Upper lobe of left lung (tissue), 6 donors: Measurements from ENCODE around the gene EN2. TPM values are rescaled to one million over a fixed set of nuclear protein-coding genes. Genes with fewer than 3 reads are reported as not detected.

Experiments
- ATAC-seq, 2 donors: fragments of 200-7000 bp; cut with Tn5 transposase; one replicate each; pipeline ENCODE4 v1.9.1; 2022; ENCODE audit warnings: mild to moderate bottlenecking in 2 of 2, moderate library complexity in 2 of 2; ENCODE audit not compliant: low FRiP score in 2 of 2
- DNase-seq, 2 donors: peaks; one replicate each; pipeline ENCODE4 v3.0.0-alpha.2; 2019 to 2020
- H3K27ac ChIP-seq, 4 donors: fragments of 200-600 bp; sonication (generic); one replicate each; pipeline ENCODE4 v1.5.1; 2016 to 2019
- H3K27me3 ChIP-seq, 4 donors: fragments of 200-600 bp; sonication (generic); one replicate each; pipeline ENCODE4 v1.5.1; 2017 to 2019
- H3K36me3 ChIP-seq, 4 donors: fragments of 200-600 bp; sonication (generic); one replicate each; pipeline ENCODE4 v1.5.1; 2016 to 2019
- H3K4me1 ChIP-seq, 4 donors: fragments of 200-600 bp; sonication (generic); one replicate each; pipeline ENCODE4 v1.5.1; 2018 to 2019
- H3K4me3 ChIP-seq, 4 donors: fragments of 200-600 bp; sonication (generic); one replicate each; pipeline ENCODE4 v1.5.1; 2017 to 2019; ENCODE audit warnings: mild to moderate bottlenecking in 2 of 4, moderate library complexity in 1 of 4
- H3K9me3 ChIP-seq, 4 donors: fragments of 200-600 bp; sonication (generic); one replicate each; pipeline ENCODE4 v1.5.1; 2018 to 2019
- EP300 ChIP-seq, 4 donors: sonication (generic); formaldehyde crosslinking; IDR thresholded peaks; one replicate each; pipeline ENCODE4 v1.5.1; 2017; ENCODE audit warnings: antibody characterized with exemption in 4 of 4, control low read depth in 2 of 4
- POLR2A ChIP-seq, 4 donors: fragments of 450-650 bp; IDR thresholded peaks; one replicate each; pipeline ENCODE4 v1.5.1; 2016 to 2017; ENCODE audit warnings: antibody characterized with exemption in 4 of 4, mild to moderate bottlenecking in 2 of 4
- POLR2AphosphoS5 ChIP-seq, 2 donors: sonication (generic); formaldehyde crosslinking; IDR thresholded peaks; one replicate each; pipeline ENCODE4 v1.5.1; 2017; ENCODE audit warnings: antibody characterized with exemption in 2 of 2
- WGBS, 2 donors: methylation state at CpG; one replicate each; pipeline ENCODE4 v1.1.5; 2017 to 2018; 5-methylcytosine and 5-hydroxymethylcytosine counted together
- total RNA-seq, 6 donors: library from RNA; depleted of rRNA in 4 of 6; stranded (reverse); fragments of >200 nt in 4 of 6; gene quantifications; one replicate each; pipeline versions ENCODE4 v1.1.0 to v1.2.1, GENCODE V29; 2016 to 2021
- TF ChIP-seq, protein P1 (sequence below), 6 experiments: fragments of 450-650 bp in 4 of 6; fragments of 200-600 bp in 2 of 6; sonication (generic) in 2 of 6; IDR thresholded peaks; one replicate each; pipeline ENCODE4 v1.5.1; 2016 to 2019; ENCODE audit warnings: antibody characterized with exemption in 6 of 6
- donor health status: DM: no; HTN: no; CAD: no; lungs with moderate emphysema.
- donor health status: DM: no; HTN: yes; CAD: no; lungs with severe emphysema.

The EN2 gene
- total RNA-seq, 6 donors from 2014 or later = not detected

DNA sequence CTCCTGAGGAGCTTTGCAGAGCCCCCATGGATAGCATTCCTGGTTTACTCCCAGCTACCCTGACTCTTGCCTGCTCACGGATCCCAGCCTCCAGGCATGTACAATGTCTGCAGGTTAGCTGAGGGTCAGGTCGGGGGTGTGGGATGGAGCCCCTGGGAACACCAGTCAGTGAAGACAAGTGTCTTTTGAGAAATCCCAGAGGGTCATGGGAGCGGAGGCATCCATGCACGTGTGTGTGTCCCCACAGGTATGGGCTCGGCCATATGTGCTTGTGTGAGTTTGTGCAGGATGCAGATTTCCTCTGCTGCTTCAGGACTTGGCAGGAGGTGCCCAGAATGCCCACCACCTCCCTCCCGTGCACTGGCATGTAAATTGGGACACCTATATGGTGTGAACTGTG is 28.3 kb upstream of the EN2 start:
- Histone ChIP-seq H3K4me3 (no peak overlapping the region), H3K9me3 (no peaks in the 10 kb centered on the region), H3K27ac (no peak overlapping the region), H3K36me3 (no peaks in the 10 kb centered on the region), H3K27me3 (no peaks in the 10 kb centered on the region), H3K4me1 (no peaks in the 10 kb centered on the region)
- ATAC-seq (no peak), DNase-seq (no peak)
- TF ChIP-seq, protein P1, sequence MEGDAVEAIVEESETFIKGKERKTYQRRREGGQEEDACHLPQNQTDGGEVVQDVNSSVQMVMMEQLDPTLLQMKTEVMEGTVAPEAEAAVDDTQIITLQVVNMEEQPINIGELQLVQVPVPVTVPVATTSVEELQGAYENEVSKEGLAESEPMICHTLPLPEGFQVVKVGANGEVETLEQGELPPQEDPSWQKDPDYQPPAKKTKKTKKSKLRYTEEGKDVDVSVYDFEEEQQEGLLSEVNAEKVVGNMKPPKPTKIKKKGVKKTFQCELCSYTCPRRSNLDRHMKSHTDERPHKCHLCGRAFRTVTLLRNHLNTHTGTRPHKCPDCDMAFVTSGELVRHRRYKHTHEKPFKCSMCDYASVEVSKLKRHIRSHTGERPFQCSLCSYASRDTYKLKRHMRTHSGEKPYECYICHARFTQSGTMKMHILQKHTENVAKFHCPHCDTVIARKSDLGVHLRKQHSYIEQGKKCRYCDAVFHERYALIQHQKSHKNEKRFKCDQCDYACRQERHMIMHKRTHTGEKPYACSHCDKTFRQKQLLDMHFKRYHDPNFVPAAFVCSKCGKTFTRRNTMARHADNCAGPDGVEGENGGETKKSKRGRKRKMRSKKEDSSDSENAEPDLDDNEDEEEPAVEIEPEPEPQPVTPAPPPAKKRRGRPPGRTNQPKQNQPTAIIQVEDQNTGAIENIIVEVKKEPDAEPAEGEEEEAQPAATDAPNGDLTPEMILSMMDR (IDR thresholded peaks at IDR 0.05) = no peak
- TF ChIP-seq POLR2AphosphoS5 (IDR thresholded peaks at IDR 0.05) (no peak), EP300 (IDR thresholded peaks at IDR 0.05) (no peak), POLR2A (IDR thresholded peaks at IDR 0.05) (no peak)
- 59 to 69% methylated on average over 4 to 6 of the region's 6 CpGs for WGBS, 2 donors

DNA sequence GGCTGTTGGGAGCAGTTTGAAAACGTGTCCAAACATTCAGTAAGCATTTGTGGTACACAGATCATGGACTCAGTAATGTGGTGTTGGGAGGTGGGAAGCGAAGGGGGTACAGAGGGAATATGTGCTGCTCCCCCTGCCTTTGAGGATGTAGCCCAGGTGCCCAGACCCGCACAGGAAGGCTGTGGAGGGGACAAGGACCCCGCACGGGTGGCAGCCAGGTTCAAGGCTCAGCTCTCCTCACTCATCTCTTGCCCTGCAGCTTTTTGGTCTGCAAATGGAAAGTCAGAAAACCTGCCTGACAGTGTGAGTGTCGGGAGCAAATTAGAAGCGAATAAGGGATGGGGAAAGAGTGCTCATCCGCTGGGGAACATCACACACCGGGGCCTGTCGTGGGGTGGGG is 27.3 kb upstream of the EN2 start:
- Histone ChIP-seq H3K9me3 (no peaks in the 10 kb centered on the region), H3K27ac (no peak overlapping the region), H3K36me3 (no peaks in the 10 kb centered on the region), H3K4me3 (no peak overlapping the region), H3K4me1 (no peaks in the 10 kb centered on the region), H3K27me3 (no peaks in the 10 kb centered on the region)
- no peak for ATAC-seq
- DNase-seq = no peak
- TF ChIP-seq, protein P1 (IDR thresholded peaks at IDR 0.05) = no peak
- TF ChIP-seq EP300 (IDR thresholded peaks at IDR 0.05) = no peak
- TF ChIP-seq POLR2AphosphoS5 (IDR thresholded peaks at IDR 0.05) = no peak
- TF ChIP-seq POLR2A (IDR thresholded peaks at IDR 0.05) = no peak
- 70 to 77% methylated on average over 10 of the region's 10 CpGs for WGBS, 2 donors

DNA sequence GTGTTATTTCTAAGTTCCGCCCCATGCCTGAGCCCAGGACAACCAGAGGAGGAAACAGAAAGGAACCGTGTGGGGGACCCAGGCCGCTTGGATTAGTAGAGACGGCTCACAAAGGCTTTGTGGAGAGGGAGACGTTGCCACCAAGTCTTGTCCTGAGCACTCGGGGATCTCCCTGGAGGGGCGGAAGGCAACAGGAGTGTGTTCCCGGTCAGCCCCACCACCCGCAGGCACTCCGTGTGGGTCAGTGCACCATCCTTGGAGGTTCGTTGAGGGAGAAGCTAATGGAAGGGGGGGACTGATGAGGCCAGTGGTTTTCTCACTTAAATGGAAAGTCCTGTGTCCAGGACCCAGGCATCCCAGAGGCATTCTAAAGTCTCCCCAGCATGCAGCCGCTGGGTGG is 26.7 kb upstream of the EN2 start:
- no peak for DNase-seq
- H3K4me3 ChIP-seq = no peak overlapping the region
- H3K27ac ChIP-seq = no peak overlapping the region
- H3K27me3 ChIP-seq = no peaks in the 10 kb centered on the region
- no peaks in the 10 kb centered on the region for H3K36me3 ChIP-seq
- 76 to 82% methylated on average over 12 of the region's 12 CpGs for WGBS, 2 donors
- no peaks in the 10 kb centered on the region for H3K4me1 ChIP-seq
- ATAC-seq = no peak
- TF ChIP-seq POLR2AphosphoS5 (IDR thresholded peaks at IDR 0.05) (no peak), POLR2A (IDR thresholded peaks at IDR 0.05) (no peak), EP300 (IDR thresholded peaks at IDR 0.05) (no peak)
- TF ChIP-seq, protein P1 (IDR thresholded peaks at IDR 0.05) = no peak
- no peaks in the 10 kb centered on the region for H3K9me3 ChIP-seq

DNA sequence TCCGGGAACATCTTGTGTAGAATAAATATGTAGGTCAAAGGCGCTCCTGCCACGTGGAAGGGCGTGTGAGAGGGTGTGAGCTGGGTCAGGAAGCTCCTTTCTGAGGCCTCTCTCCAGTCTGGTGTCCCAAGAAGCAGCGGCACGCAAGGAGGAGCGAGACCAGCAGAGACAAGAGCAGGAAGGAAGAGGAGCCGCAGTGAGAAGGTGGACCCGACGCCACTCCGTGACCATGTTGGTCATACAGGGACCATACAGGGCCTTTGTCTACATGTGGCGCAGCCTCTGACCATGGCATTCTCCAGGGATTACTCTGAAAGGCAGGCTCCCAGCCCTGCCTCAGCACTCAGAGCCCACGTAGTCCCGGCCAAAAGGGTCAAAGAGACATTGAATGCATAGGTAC is 26.2 kb upstream of the EN2 start:
- H3K9me3 ChIP-seq = no peaks in the 10 kb centered on the region
- no peaks in the 10 kb centered on the region for H3K4me1 ChIP-seq
- H3K4me3 ChIP-seq = no peak overlapping the region
- no peaks in the 10 kb centered on the region for H3K27me3 ChIP-seq
- TF ChIP-seq POLR2A (IDR thresholded peaks at IDR 0.05) = no peak
- no peak for TF ChIP-seq EP300 (IDR thresholded peaks at IDR 0.05)
- TF ChIP-seq POLR2AphosphoS5 (IDR thresholded peaks at IDR 0.05) = no peak
- TF ChIP-seq, protein P1 (IDR thresholded peaks at IDR 0.05) = no peak
- no peaks in the 10 kb centered on the region for H3K36me3 ChIP-seq
- no peak for ATAC-seq
- no peak for DNase-seq
- 80 to 87% methylated on average over 14 of the region's 14 CpGs for WGBS, 2 donors
- H3K27ac ChIP-seq = no peak overlapping the region

DNA sequence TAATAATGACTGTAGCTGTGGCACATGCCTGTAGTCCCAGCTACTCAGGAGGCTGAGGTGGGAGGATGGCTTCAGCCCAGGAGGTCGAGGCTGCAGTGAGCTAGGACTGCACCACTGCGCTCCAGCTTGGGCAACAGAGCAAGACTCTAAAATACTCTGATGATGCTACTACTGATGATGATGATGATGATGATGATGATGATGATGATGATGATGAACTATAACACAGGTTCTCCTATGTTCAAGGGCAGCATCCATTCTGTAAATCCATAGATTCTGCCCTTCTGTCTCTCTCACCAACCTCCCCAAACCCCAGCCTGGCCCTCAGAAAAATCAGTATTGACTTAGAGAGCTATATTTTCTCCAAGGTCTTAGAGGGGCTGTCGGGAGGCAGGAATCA is 22.8 kb upstream of the EN2 start:
- H3K4me1 ChIP-seq = no peaks in the 10 kb centered on the region
- no peak overlapping the region for H3K27ac ChIP-seq
- 62 to 68% methylated on average over 3 of the region's 3 CpGs for WGBS, 2 donors
- H3K4me3 ChIP-seq = no peak overlapping the region
- peaks cover 0 to 5% (median 0%) of the 10 kb centered on the region in 4 donors for H3K27me3 ChIP-seq
- TF ChIP-seq, protein P1 (IDR thresholded peaks at IDR 0.05) = no peak
- TF ChIP-seq POLR2AphosphoS5 (IDR thresholded peaks at IDR 0.05) (no peak), EP300 (IDR thresholded peaks at IDR 0.05) (no peak), POLR2A (IDR thresholded peaks at IDR 0.05) (no peak)
- DNase-seq (no peak), ATAC-seq (no peak)
- H3K9me3 ChIP-seq = no peaks in the 10 kb centered on the region
- H3K36me3 ChIP-seq = no peaks in the 10 kb centered on the region
